Measurements from ENCODE around the gene VPS11. TPM values are rescaled to one million over a fixed set of nuclear protein-coding genes. Genes with fewer than 3 reads are reported as not detected.
A peak's percentile ranks its signal among the peaks of the same experiment; 100 is the strongest.

Gene VPS11
- total RNA-seq (22.1 and 34.1 TPM in 2 replicates), polyA plus RNA-seq (22.3 and 23.7 TPM in 2 replicates)

DNA sequence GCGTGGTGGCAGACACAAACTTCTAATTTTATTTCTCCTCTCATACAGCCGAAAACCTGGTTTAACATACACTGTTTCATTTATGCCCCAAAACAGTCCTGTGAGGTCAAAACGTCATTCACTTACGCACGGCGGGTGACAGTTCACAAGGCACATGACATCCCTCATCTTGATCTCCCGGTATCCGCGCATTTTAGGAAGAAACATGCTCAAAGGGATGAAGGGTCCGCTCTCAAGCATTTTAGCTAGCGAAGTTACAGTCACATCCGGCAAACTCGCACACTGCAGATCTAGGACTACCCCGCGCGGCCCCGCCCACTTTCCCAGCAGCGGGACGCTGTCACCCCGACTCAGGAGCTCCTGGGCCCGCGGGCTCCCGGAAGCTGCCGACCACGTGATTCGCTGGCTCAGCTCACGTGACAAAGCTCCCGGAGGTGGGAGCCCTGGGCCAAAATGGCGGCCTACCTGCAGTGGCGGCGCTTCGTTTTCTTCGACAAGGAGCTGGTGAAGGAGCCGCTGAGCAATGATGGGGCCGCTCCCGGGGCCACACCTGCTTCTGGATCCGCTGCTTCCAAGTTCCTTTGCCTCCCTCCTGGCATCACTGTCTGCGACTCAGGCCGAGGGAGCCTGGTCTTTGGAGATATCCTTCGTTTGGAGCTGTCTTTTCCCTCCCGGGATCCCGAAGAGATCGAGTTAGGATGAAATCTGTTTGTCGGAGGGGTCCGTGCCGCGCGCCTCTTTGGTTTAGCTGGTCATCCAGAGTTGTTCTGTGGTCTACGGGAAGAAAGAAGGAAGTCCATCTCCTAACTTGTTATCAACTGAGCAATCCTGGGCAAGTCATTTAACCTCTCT lies at the start of gene VPS11:
Gene VPS11, plus strand, starts transcription at position 448 of the 852 bp plus-strand sequence. Its CDS starts 6 bp downstream, at position 454.
- H3K4me3 ChIP-seq: peak within 1 kb of the TSS; percentile 88
- TF ChIP-seq, protein P1, sequence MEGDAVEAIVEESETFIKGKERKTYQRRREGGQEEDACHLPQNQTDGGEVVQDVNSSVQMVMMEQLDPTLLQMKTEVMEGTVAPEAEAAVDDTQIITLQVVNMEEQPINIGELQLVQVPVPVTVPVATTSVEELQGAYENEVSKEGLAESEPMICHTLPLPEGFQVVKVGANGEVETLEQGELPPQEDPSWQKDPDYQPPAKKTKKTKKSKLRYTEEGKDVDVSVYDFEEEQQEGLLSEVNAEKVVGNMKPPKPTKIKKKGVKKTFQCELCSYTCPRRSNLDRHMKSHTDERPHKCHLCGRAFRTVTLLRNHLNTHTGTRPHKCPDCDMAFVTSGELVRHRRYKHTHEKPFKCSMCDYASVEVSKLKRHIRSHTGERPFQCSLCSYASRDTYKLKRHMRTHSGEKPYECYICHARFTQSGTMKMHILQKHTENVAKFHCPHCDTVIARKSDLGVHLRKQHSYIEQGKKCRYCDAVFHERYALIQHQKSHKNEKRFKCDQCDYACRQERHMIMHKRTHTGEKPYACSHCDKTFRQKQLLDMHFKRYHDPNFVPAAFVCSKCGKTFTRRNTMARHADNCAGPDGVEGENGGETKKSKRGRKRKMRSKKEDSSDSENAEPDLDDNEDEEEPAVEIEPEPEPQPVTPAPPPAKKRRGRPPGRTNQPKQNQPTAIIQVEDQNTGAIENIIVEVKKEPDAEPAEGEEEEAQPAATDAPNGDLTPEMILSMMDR (IDR thresholded peaks at IDR 0.05; ENCODE audit: low read depth, low read length): no peak
- H3K9me3 ChIP-seq (ENCODE audit: low read depth): no peaks in the 10 kb centered on the region
- H3K27me3 ChIP-seq: no peaks in the 10 kb centered on the region
- H3K36me3 ChIP-seq: peaks cover 21% of the 10 kb centered on the region
- DNase-seq (ENCODE audit: low read depth in 1 of 2, low spot score in 1 of 2): peak; percentile 96 to 99
- H3K4me1 ChIP-seq (ENCODE audit: low read depth): peaks cover 3% of the 10 kb centered on the region
- peak within 1 kb of the TSS; percentile 88 for H3K27ac ChIP-seq

DNA sequence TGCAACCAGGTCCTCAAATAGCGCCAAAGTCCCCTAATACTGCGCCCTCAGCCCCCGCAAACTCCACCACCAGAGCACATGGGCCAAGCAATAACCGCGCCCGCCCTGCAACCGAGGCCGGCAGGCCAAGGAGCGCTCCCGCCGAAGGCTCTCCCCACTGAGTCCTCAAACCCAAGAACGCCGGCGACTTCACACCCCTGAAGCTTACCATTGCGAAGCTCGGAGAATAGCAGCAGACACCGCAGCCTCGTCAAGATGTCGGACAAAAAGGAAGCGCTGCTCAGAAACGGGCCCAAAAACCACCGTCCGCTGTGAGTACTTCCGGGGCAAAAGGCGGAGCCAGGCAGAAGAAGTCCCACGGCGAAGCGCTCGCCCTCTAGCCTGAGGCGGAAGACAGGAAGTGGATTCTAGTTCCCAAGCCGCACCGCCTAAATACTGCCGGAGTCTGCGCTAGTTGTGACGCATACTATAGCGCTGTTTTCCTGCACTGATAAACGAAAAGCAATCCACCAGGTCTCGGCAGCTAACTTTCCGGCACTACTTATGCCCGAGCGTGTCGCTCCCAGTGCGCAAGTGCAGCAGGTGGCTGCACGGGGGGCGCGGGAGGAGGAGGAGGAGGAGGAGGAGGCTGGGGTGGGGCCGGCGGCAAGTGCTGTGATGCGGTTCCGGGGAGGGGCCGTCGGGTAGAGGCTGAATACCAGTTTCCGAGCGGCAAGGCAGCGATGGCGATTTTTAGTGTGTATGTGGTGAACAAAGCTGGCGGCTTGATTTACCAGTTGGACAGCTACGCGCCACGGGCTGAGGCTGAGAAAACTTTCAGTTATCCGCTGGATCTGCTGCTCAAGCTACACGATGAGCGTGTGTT lies 49.3 kb upstream of the VPS11 start, which contains the start of the genes RPS25 and TRAPPC4:
Gene RPS25, minus strand, starts transcription at position 270 of the 865 bp plus-strand sequence. Its CDS starts 59 bp downstream, at position 211.
Gene TRAPPC4, plus strand, starts transcription at position 693 of the 865 bp plus-strand sequence. Its CDS starts 30 bp downstream, at position 723.
- DNase-seq (ENCODE audit: low read depth in 1 of 2, low spot score in 1 of 2): peak; percentile 96 to 97
- Histone ChIP-seq H3K9me3 (ENCODE audit: low read depth) (no peaks in the 10 kb centered on the region), H3K27ac (peak within 1 kb of the TSS; percentile 91), H3K4me1 (ENCODE audit: low read depth) (peaks cover 8% of the 10 kb centered on the region), H3K27me3 (no peaks in the 10 kb centered on the region), H3K36me3 (peaks cover 44% of the 10 kb centered on the region), H3K4me3 (peak within 1 kb of the TSS; percentile 72)
- TF ChIP-seq, protein P1 (IDR thresholded peaks at IDR 0.05; ENCODE audit: low read depth, low read length): no peak

DNA sequence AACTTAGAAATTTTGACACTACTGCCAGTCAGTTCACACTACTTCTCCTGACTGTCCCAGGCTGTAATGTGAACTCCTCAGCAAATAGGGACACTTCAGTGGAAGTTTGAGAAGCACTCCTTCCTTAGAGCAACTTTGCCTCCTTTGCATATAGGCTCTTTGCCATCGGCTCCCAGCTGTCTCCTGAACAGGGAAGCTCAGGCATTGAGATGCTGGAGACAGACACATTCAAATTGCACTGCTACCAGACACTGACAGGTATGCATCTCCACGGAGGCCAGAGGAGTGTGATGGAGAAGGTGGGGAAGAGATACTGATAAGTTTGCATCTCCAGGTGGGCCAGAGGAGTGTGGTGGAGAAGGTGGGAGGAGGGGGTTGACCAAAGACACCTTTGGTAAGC lies 47.6 kb upstream of the VPS11 start:
- no peaks in the 10 kb centered on the region for H3K9me3 ChIP-seq (ENCODE audit: low read depth)
- no peak overlapping the region for H3K27ac ChIP-seq
- peaks cover 8% of the 10 kb centered on the region for H3K4me1 ChIP-seq (ENCODE audit: low read depth)
- DNase-seq (ENCODE audit: low read depth in 1 of 2, low spot score in 1 of 2): no peak
- TF ChIP-seq, protein P1 (IDR thresholded peaks at IDR 0.05; ENCODE audit: low read depth, low read length): no peak
- H3K27me3 ChIP-seq: no peaks in the 10 kb centered on the region
- peaks cover 42% of the 10 kb centered on the region for H3K36me3 ChIP-seq
- no peak overlapping the region for H3K4me3 ChIP-seq

DNA sequence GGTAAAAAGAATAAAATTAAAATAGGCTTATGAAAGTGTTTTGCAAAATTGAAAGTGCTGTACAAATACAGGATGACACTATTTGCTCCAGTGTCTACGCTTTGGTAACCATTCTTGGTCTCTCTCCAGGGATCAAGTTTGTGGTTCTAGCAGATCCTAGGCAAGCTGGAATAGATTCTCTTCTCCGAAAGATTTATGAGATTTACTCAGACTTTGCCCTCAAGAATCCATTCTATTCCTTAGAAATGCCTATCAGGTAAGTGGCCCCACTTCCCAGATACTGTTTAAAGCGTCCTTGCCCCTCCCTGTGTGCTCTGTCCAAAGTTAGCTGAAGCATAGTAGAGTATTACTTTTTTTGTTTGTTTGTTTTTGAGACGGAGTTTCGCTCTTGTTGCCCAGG lies 46.0 kb upstream of the VPS11 start:
- H3K36me3 ChIP-seq: peaks cover 30% of the 10 kb centered on the region
- no peaks in the 10 kb centered on the region for H3K27me3 ChIP-seq
- no peak overlapping the region for H3K4me3 ChIP-seq
- H3K9me3 ChIP-seq (ENCODE audit: low read depth): no peaks in the 10 kb centered on the region
- TF ChIP-seq, protein P1 (IDR thresholded peaks at IDR 0.05; ENCODE audit: low read depth, low read length): no peak
- peaks cover 7% of the 10 kb centered on the region for H3K4me1 ChIP-seq (ENCODE audit: low read depth)
- no peak for DNase-seq (ENCODE audit: low read depth in 1 of 2, low spot score in 1 of 2)
- H3K27ac ChIP-seq: no peak overlapping the region

DNA sequence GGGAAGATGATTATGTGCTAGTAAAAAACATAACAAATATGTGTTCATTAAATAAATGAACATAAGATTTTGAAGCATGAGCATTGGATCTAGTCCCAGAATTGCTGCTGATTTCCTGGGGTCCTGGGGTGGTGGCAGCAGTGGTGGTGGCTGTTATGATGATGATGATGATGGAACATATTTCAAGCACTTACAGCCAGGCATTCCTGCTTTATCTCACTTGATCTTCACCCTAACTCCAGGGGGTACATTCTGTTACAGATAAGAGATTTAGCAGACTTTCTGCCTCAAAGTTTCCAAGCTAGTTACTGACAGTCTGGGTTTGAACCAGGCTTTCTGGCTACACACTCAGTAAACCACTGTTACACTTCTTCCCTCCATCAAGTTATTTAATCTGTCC lies 43.9 kb upstream of the VPS11 start:
- peaks cover 5% of the 10 kb centered on the region for H3K4me1 ChIP-seq (ENCODE audit: low read depth)
- H3K36me3 ChIP-seq: peaks cover 25% of the 10 kb centered on the region
- H3K4me3 ChIP-seq: no peak overlapping the region
- H3K9me3 ChIP-seq (ENCODE audit: low read depth): no peaks in the 10 kb centered on the region
- H3K27ac ChIP-seq: peak overlapping the region; percentile 59
- peak in 1 of 2 donors; percentile 28 for DNase-seq (ENCODE audit: low read depth in 1 of 2, low spot score in 1 of 2)
- no peaks in the 10 kb centered on the region for H3K27me3 ChIP-seq
- TF ChIP-seq, protein P1 (IDR thresholded peaks at IDR 0.05; ENCODE audit: low read depth, low read length): no peak
